Right lobe of liver (tissue), 6 donors: ENCODE results near the gene SNX11. TPM values are rescaled to one million over a fixed set of nuclear protein-coding genes. Genes with fewer than 3 reads are reported as not detected.

ENCODE experiments used
- ATAC-seq, 4 donors: fragments of 200-7000 bp; cut with Tn5 transposase; one replicate each; pipeline ENCODE4 v1.9.1; 2020; ENCODE audit warnings: mild to moderate bottlenecking in 4 of 4, moderate library complexity in 4 of 4
- DNase-seq, 3 donors: peaks; one replicate each; pipeline ENCODE4 v3.0.0-alpha.2; 2020
- H3K27ac ChIP-seq, 3 donors: fragments of 200-600 bp; one replicate each; pipeline ENCODE4 v1.8.0; 2022
- H3K27me3 ChIP-seq, 2 donors: fragments of 200-600 bp; one replicate each; pipeline ENCODE4 v1.8.0; 2022
- H3K36me3 ChIP-seq, 4 donors: fragments of 200-600 bp; sonication (generic) in 1 of 4; one replicate each; pipeline versions ENCODE4 v1.5.1 to v1.8.0; 2017 to 2022; ENCODE audit warnings: control low read depth in 1 of 4
- H3K4me1 ChIP-seq, 4 donors: fragments of 200-600 bp; sonication (generic) in 1 of 4; one replicate each; pipeline versions ENCODE4 v1.5.1 to v1.8.0; 2017 to 2022; ENCODE audit warnings: control low read depth in 1 of 4
- H3K4me3 ChIP-seq, 3 donors: fragments of 200-600 bp; one replicate each; pipeline ENCODE4 v1.8.0; 2022
- H3K9me3 ChIP-seq, 4 donors: fragments of 200-600 bp; sonication (generic) in 1 of 4; one replicate each; pipeline versions ENCODE4 v1.5.1 to v1.8.0; 2017 to 2022; ENCODE audit warnings: control low read depth in 1 of 4
- CTCF ChIP-seq, 4 donors: fragments of 200-600 bp in 3 of 4; fragments of 450-650 bp in 1 of 4; IDR thresholded peaks; one replicate each; pipeline versions ENCODE4 v1.5.1 to v1.8.0; 2016 to 2022; ENCODE audit warnings: antibody characterized with exemption in 4 of 4, mild to moderate bottlenecking in 2 of 4
- POLR2A ChIP-seq: fragments of 450-650 bp; IDR thresholded peaks from one replicate; pipeline ENCODE4 v1.6.1; 2017; ENCODE audit warnings: antibody characterized with exemption, mild to moderate bottlenecking
- WGBS: methylation state at CpG from one replicate; pipeline ENCODE4 v1.1.6; 2018; ENCODE audit warnings: low coverage, low lambda C conversion rate; ENCODE audit not compliant: insufficient coverage; ENCODE audit errors: missing lambda C conversion rate; 5-methylcytosine and 5-hydroxymethylcytosine counted together
- intact Hi-C, 2 donors: fragments of 100-400 bp; cut with DNase I; formaldehyde crosslinking; loops; one replicate each; pipeline versions ENCODE4 v1.11.2 to v1.14.1; 2022
- total RNA-seq, 6 experiments: library from RNA; depleted of rRNA in 2 of 6; stranded (reverse); fragments of >200 nt in 2 of 6; fragmentation: NEBNext Ultra II Directional in 3 of 6; extraction: Animal tissue kit (Norgen Biotek cat#: 25700) in 3 of 6; gene quantifications; one replicate each; pipeline versions ENCODE4 v1.1.0 to v1.2.4, GENCODE V29; 2016 to 2023
- donor health status: DM: no; HTN: yes; CAD: no.
- donor health status: DM: no; HTN: no; CAD: no.
- donor health status: DM: no; HTN: no; CAD: no.
- donor health status: DM: no; HTN: yes; CAD: no.
- donor health status: DM: no; HTN: yes; CAD: no.

SNX11 gene
- total RNA-seq, 6 experiments from 2014 or later, result 7.2 to 11.7 (median 9.2) TPM

GRCh38 chr17:48126532-48126850 is 18.9 kb downstream of the SNX11 start:
- TF ChIP-seq POLR2A (no peak), CTCF (IDR thresholded peaks at IDR 0.05) (no peak)
- Histone ChIP-seq H3K9me3 (no peaks in the 10 kb centered on the region), H3K27me3 (no peaks in the 10 kb centered on the region), H3K4me3 (no peak overlapping the region), H3K4me1 (no peaks in the 10 kb centered on the region), H3K27ac (no peak overlapping the region), H3K36me3 (peaks cover 0 to 16% (median 10%) of the 10 kb centered on the region in 4 donors)
- ATAC-seq (no peak), DNase-seq (no peak)
- intact Hi-C loops, result no loop called here
- WGBS, result 69% methylated on average over 2 of the region's 7 CpGs

- no peaks in the 10 kb centered on the region for H3K4me1 ChIP-seq
- peaks cover 0 to 9% (median 3%) of the 10 kb centered on the region in 4 donors for H3K36me3 ChIP-seq
- DNase-seq (no peak), ATAC-seq (peak in 1 of 4 donors; percentile 48)
- 48% methylated on average over 5 of the region's 9 CpGs for WGBS
- intact Hi-C loops, result no loop called here
- H3K27ac ChIP-seq, result no peak overlapping the region
- no peak for TF ChIP-seq POLR2A
- TF ChIP-seq CTCF (IDR thresholded peaks at IDR 0.05), result no peak
- no peaks in the 10 kb centered on the region for H3K27me3 ChIP-seq
- no peaks in the 10 kb centered on the region for H3K9me3 ChIP-seq
- no peak overlapping the region for H3K4me3 ChIP-seq
These were observed 19.9 kb downstream of the SNX11 start for GRCh38 chr17:48127371-48128051.

- H3K27me3 ChIP-seq, result no peaks in the 10 kb centered on the region
- intact Hi-C loops, result no loop called here
- H3K36me3 ChIP-seq, result peaks cover 0 to 4% (median 0%) of the 10 kb centered on the region in 4 donors
- WGBS, result 57% methylated on average over 5 of the region's 5 CpGs
- H3K9me3 ChIP-seq, result no peaks in the 10 kb centered on the region
- DNase-seq (no peak), ATAC-seq (no peak)
- H3K27ac ChIP-seq, result no peak overlapping the region
- H3K4me1 ChIP-seq, result no peaks in the 10 kb centered on the region
- no peak overlapping the region for H3K4me3 ChIP-seq
- no peak for TF ChIP-seq CTCF (IDR thresholded peaks at IDR 0.05)
- no peak for TF ChIP-seq POLR2A
These were observed 20.8 kb downstream of the SNX11 start for GRCh38 chr17:48128400-48128799.

- no peak overlapping the region for H3K4me3 ChIP-seq
- intact Hi-C loops, result loop anchor here in 1 of 2 donors (5.0 kb wide), 1 partner anchor 48 kb away; no protein-coding TSS in a partner anchor
- peaks cover 0 to 4% (median 0%) of the 10 kb centered on the region in 4 donors for H3K36me3 ChIP-seq
- ATAC-seq, result no peak
- H3K4me1 ChIP-seq, result no peaks in the 10 kb centered on the region
- H3K9me3 ChIP-seq, result no peaks in the 10 kb centered on the region
- no peak overlapping the region for H3K27ac ChIP-seq
- WGBS, result 63% methylated on average over 5 of the region's 5 CpGs
- no peak for TF ChIP-seq POLR2A
- TF ChIP-seq CTCF (IDR thresholded peaks at IDR 0.05), result no peak
- no peak for DNase-seq
- H3K27me3 ChIP-seq, result no peaks in the 10 kb centered on the region
These were observed 22.4 kb downstream of the SNX11 start for GRCh38 chr17:48129981-48130380.
